ENCODE data around the gene MUSTN1.

The MUSTN1 gene

DNA sequence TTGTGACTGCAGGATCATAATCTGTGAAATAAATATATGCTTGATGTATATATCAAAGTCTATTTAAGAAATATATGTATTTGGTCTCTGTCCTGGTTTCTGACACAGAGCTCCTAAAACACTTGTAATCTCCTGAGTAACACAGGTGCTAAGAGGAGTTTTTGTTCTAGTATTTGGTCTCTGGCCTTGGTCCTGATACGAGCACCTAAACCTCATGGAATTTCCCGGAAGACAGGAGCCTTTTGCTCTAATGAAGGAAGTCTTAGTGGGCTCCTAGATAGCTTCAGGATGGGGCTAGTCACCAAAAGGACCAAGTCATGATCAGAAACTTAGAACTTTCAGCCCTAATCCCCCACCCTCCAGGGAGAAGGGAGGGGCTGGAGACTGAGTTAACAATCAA lies 19.2 kb upstream of the MUSTN1 start:
- TF ChIP-seq, protein P1, sequence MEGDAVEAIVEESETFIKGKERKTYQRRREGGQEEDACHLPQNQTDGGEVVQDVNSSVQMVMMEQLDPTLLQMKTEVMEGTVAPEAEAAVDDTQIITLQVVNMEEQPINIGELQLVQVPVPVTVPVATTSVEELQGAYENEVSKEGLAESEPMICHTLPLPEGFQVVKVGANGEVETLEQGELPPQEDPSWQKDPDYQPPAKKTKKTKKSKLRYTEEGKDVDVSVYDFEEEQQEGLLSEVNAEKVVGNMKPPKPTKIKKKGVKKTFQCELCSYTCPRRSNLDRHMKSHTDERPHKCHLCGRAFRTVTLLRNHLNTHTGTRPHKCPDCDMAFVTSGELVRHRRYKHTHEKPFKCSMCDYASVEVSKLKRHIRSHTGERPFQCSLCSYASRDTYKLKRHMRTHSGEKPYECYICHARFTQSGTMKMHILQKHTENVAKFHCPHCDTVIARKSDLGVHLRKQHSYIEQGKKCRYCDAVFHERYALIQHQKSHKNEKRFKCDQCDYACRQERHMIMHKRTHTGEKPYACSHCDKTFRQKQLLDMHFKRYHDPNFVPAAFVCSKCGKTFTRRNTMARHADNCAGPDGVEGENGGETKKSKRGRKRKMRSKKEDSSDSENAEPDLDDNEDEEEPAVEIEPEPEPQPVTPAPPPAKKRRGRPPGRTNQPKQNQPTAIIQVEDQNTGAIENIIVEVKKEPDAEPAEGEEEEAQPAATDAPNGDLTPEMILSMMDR (IDR thresholded peaks at IDR 0.05): no peak
- no peak for TF ChIP-seq ZFX (IDR thresholded peaks at IDR 0.05; ENCODE audit: borderline replicate concordance)
- H3K27ac ChIP-seq: no peak overlapping the region

DNA sequence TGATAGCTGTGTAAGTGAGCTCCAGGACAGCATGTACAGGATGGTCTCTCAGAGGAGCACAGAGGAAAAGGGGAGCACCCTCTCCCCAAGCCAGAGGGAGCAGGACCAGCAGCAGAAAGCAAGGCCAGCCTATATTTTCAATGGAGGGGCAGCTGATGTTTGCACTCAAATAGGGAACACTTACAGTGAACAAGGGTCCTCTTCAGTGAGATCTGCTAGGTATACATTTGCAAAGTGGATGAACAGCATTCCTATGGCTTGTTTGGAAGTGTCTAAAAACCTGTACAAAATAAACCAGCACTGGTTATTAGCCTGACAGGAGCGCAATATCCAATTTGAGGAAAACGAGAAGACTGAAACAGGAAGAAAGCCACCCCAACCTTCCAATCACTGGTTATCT lies 17.6 kb upstream of the MUSTN1 start:
- H3K27ac ChIP-seq: no peak overlapping the region
- TF ChIP-seq ZFX (IDR thresholded peaks at IDR 0.05; ENCODE audit: borderline replicate concordance): no peak
- TF ChIP-seq, protein P1 (IDR thresholded peaks at IDR 0.05): no peak

DNA sequence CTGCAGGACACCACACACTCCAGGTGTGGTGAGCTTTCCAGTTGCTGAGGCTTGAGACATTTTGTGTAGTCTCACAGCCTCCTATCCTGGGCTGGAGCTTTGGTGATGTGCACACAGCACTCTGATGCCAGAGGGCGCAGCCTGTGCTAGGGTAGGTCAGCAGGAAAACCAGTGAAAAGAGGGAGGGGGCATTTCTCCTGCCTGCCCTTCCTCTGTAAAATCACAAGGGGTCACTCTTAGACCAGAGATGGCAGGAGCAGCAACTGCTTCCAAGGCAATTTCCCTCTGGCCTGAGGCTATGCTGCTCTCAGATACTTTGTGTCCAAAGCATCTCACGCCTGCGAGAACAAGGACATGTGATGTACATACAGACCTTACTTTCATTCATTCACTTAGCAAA lies 16.5 kb upstream of the MUSTN1 start:
- no peak for TF ChIP-seq ZFX (IDR thresholded peaks at IDR 0.05; ENCODE audit: borderline replicate concordance)
- TF ChIP-seq, protein P1 (IDR thresholded peaks at IDR 0.05): peak; percentile 68
- H3K27ac ChIP-seq: no peak overlapping the region

DNA sequence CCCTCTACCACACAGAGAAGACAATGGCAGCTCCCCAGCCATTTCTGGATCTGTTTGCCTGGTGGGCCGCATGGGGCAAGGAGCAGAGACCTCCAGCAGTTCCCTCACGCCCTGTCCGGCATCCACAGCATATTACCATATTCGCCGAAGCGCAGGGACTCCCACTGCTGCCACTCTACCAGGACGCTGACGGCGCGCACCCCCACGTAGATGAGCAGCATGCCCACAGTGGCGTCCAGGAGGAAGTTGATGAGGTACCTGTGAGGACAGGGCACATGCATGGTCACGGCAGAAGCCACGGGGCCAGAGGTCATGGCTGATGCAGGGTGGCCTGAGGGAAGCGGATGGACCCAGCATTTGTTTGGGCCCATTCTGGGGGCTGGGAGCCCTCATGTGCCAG lies 14.8 kb upstream of the MUSTN1 start:
- TF ChIP-seq, protein P1 (IDR thresholded peaks at IDR 0.05): no peak
- no peak for TF ChIP-seq ZFX (IDR thresholded peaks at IDR 0.05; ENCODE audit: borderline replicate concordance)
- no peak overlapping the region for H3K27ac ChIP-seq

DNA sequence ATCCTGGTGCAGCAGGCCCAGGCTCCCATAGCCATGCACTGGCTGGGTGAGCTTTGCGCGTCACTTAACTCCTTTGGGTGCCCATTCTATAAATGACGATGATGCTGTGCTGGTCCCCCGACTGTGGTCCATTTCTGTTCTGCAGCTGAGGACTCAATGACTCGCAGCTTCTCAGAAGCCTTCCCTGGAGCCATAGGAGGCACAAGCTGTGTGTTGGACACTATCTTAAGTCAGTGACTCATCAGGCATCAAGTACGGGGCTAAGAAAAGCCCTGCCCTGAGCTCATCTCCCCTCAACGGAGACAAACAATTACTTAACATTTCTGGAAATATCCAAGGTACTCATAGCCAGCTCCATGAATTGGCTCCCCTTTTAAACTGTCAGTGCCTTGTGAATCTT lies 13.8 kb upstream of the MUSTN1 start:
- H3K27ac ChIP-seq: no peak overlapping the region

DNA sequence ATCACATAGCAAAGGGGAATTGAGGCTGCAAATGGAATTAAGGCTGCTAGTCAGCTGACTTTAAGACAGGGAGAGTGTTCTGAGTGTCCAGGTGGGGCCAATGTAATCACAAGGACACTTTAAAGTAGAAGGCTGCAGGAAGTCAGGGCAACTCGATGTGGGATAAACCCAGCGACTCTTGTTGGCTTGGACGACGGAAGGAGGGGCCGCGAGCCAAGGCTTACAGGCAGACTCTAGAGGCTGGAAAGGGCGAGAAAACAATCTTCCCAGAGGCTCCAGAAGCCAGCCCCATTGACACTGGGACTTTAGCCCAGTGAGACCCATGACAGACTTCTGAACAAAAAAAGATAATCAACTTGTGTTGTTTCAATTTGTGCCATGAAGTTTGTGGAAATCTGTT lies 12.9 kb upstream of the MUSTN1 start:
- TF ChIP-seq ZFX (IDR thresholded peaks at IDR 0.05; ENCODE audit: borderline replicate concordance): no peak
- TF ChIP-seq, protein P1 (IDR thresholded peaks at IDR 0.05): no peak
- H3K27ac ChIP-seq: no peak overlapping the region

More for the DNA sequence above, 13.8 kb upstream of the MUSTN1 start:
- TF ChIP-seq, protein P1 (IDR thresholded peaks at IDR 0.05): no peak
- no peak for TF ChIP-seq ZFX (IDR thresholded peaks at IDR 0.05; ENCODE audit: borderline replicate concordance)

DNA sequence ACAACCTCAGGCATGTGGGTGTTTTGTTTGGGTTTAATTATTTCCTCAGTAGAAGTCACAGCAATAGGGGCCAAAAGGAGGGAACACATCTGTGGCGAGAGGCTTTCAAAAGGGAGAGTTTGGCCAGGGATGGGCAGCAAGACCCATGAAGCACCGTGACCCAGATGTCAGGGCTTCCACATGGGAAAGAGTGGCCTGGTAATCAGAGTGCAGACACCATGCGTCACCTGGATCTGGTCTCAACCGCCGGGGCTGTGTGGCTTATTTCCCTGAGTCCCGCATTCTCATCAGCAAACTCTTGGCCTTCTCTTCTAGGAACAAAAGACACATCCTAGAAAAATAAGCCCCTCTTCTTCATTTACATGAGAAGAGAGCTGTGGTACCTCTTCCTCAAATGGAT lies 12.4 kb upstream of the MUSTN1 start:
- TF ChIP-seq, protein P1 (IDR thresholded peaks at IDR 0.05): no peak
- no peak for TF ChIP-seq ZFX (IDR thresholded peaks at IDR 0.05; ENCODE audit: borderline replicate concordance)
- no peak overlapping the region for H3K27ac ChIP-seq
